Dermis microvascular lymphatic vessel endothelial cell (primary cell): Measurements from ENCODE around the gene TPPP. TPM values are rescaled to one million over a fixed set of nuclear protein-coding genes. Genes with fewer than 3 reads are reported as not detected.
"Not testable (repeated sequence)": the region's sequence is repeated elsewhere in the genome, so short reads cannot be mapped to it uniquely, and the experiment has no call there.

ENCODE experiments used
- DNase-seq, 2 donors: peaks; one replicate each; pipeline versions ENCODE4 v3.0.0 to v3.0.0-alpha.2; 2010; ENCODE audit warnings: low read depth in 2 of 2
- total RNA-seq: library from RNA; depleted of rRNA; stranded (reverse); fragments of >200 nt; gene quantifications from 2 replicates; pipeline ENCODE4 v1.2.1, GENCODE V29; 2014

Gene TPPP
- total RNA-seq, 1 donor from 2014 or later: 0.13 TPM

DNA sequence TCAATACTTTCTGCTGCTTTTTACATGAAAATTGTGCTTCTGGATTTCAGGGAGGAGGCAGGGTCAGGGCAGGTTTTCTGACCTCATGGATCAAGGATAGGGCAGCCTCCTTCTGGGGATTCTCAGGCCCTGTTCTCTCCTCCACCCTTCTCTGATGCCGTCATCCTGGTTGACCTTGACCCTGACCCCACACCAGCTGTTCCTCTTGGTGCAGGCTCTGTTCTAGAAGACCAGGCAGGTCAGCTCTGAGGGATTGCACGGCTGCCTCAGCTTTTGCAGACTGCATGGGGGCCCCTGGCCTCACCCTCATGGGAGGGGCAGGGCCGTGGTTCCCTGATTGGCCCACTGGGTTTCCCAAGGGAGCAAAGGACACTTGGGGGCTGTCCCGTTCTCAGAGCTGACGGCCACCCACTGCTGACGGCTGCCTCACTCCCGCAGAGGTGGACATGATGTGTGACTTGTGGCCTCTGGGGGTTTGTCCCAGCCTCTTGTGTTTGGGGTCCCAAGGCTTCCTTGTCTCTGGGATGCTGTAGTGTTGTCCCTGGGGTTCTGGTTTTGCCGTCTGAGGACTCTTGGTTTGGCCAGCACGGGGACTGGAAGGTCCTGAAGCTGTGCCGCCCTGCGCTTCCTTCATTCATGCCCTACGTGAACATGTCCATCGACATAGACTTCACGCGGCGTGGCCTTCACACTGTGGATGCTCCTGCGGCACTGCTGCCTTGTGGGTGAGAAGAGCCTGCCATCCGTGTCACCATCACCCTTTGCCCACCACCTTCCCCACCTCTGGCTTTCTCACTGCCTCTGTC lies 46.6 kb downstream of the TPPP start:
- no peak for DNase-seq

- DNase-seq: no peak
Measured at GRCh38 chr5:645421-645820, 47.7 kb downstream of the TPPP start.

DNA sequence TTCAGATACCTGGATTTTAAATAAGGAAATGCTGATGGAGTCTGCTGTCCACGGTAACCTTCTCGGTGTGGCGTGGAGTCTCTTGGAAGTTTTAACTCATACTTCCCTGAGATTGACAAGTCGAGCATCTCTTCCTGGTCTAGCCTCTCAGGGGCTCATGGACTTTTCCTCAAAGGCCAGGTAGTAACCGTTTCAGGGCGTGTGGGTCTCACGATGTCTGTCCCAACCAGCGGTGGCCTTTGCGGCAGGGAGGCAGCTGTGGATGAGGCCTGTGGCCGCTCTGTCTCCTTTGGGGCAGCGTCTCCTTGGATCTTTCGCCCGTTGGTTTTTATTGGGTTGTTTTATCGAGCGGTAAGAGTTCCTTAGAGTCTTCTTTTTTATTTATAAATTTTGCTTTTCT lies 48.2 kb downstream of the TPPP start:
- no peak for DNase-seq

- no peak for DNase-seq
Measured at GRCh38 chr5:644509-644908, 48.6 kb downstream of the TPPP start.

DNA sequence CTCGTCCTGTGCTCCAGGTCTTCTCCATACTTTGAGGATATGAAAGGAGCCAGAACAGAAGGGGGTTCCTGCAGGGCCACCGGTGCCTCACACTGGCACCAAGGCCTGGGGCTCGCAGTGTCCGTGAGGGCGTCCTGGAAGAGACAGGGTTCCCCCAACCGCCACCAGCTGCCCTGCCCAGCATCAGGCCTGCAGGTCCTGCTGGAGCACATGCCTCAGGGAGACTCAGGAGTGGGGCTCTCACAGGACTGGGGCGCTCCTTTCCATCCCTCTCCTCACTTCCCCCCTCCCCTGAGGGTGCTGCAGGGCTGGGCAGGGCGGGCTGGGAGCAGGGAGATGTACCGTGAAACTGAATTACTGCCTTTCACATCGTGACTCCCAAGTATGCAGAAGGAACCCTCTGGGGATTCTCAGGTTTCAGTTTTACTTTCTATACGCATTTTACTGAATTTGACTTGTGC lies 49.3 kb downstream of the TPPP start:
- no peak for DNase-seq

GRCh38 chr5:643351-643801 lies 49.8 kb downstream of the TPPP start:
- DNase-seq: no peak

- no peak for DNase-seq
Measured at GRCh38 chr5:642481-642880, 50.7 kb downstream of the TPPP start.

DNA sequence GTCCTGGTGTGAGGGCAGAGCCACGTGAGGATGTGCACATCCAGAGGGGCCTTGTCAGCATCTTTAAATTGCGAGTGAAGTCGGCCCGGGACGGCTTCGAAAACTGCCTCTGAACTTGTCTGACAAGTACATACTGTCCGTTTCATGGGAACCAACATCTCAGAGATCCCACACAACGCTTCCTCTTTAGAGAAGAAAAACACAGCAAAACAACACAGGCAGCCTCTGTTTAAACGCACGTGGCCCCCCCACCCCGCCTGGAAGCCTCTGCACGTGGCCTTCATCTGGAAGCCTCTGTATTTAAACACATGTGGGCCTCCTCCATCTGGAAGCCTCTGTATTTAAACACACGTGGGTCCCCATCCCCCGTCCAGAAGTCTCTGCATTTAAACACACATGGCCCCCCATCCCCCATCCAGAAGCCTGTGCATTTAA lies 51.8 kb downstream of the TPPP start:
- no peak for DNase-seq

- DNase-seq: no peak
Measured at GRCh38 chr5:640461-641330, 52.5 kb downstream of the TPPP start.

DNA sequence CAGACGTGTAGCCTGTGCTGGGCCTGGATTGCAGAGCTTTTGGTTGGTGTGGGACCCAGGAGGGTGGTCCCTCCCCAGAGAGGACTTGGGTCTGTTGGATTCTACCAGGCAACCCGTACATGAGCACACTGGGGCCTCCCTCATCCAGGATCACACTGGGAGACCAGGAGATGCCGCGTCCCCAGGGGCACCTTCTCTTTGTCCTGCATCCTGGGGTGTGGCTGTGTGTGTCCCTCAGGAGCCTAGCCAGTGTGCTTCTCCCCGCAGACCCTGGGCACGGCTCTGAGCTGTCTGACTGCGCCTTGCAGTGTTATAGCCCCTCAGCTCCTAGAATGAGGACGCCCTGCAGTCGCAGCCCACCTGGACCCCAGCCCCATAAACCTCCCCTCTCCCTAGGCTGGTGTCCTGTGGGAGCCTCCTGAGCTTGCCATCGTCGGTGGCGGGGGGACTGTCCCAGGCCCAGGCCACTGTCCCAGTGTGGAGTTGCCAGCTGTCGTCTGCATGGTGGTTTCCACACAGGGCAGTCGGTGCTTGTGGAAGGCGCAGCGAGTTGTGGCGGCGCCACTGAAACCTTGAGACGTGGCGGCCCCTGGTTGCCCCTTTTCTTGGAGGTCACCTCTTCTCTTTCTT lies 53.5 kb downstream of the TPPP start:
- DNase-seq: no peak

DNA sequence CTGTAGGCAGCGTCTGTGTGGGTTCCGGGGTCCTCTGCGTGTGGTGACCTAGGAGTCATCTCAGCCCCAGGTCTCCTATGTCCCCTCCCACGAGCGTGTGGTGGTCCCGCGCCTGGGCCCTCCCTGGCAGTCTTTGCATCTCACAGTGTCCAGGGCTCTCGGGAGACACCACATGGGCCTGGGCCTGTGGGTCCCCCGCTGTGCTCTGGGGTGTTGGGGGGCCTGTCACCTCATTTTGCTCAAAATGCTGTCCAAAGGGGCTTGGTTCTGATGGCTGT lies 54.0 kb downstream of the TPPP start:
- no peak for DNase-seq

GRCh38 chr5:638501-639252 lies 54.5 kb downstream of the TPPP start:
- DNase-seq: no peak

DNA sequence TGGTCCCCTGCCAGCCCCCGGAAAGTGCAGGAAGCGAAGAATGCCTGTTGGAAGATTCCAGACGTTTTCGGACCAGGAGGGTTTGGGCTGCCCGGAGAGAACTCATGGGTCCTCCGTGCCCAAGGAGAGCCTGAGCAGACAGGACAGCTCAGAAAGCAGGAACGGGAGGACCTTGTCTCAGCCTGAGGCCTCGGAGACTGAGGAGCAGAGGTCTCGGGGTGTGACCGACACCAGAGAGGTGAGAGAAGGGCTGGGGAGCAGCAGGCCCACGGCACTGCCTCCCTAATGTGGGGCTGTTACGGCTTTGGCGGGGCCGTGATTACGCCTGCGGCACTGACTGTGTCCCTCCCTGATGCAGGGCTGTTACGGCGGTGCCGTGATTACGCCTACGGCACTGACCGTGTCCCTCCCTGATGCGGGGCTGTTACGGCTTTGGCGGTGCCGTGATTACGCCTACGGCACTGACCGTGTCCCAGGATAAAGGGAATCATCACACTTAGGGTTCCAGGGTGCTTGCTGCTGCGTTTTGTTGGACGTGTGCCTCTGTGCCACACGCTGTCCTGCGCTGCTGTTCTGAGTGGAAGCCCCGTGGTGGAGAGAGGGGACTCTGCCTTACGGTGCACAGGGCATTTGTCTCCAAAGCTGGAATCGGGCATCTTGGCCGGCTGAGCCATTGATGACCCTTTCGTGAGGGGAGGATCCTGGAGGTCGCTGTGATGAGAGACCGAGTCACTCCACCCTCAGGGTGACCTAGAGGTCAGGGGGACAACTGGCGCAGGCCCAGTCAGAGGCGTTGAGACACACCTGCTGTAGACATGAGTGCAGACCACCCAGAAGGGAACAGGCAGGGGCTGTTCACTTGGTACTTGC lies 55.3 kb downstream of the TPPP start:
- no peak for DNase-seq

DNA sequence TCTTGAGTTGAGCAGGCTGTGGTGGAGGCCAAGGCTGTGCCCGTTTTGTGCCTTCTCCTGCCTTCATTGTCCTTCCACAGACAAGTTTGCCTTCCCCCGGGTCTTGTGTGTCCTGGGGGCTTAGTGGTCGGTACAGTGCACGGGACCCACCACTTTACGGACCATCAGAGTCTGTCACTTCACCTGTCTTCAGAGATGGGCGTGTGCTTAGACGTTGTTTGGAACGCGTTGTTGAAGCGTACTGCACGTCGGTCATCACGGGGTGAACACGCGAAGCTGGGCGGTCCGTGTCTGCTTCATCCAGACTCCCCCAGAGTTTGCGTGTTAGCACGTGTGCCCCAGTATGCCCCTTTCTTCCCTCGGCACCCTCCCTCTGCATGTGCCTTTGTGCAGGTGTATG lies 56.2 kb downstream of the TPPP start:
- DNase-seq: no peak

- DNase-seq: no peak
Measured at GRCh38 chr5:635306-636055, 57.7 kb downstream of the TPPP start.

- no peak for DNase-seq
Measured at GRCh38 chr5:634191-634590, 59.0 kb downstream of the TPPP start.

- no peak for DNase-seq
Measured at GRCh38 chr5:633501-633955, 59.6 kb downstream of the TPPP start.

DNA sequence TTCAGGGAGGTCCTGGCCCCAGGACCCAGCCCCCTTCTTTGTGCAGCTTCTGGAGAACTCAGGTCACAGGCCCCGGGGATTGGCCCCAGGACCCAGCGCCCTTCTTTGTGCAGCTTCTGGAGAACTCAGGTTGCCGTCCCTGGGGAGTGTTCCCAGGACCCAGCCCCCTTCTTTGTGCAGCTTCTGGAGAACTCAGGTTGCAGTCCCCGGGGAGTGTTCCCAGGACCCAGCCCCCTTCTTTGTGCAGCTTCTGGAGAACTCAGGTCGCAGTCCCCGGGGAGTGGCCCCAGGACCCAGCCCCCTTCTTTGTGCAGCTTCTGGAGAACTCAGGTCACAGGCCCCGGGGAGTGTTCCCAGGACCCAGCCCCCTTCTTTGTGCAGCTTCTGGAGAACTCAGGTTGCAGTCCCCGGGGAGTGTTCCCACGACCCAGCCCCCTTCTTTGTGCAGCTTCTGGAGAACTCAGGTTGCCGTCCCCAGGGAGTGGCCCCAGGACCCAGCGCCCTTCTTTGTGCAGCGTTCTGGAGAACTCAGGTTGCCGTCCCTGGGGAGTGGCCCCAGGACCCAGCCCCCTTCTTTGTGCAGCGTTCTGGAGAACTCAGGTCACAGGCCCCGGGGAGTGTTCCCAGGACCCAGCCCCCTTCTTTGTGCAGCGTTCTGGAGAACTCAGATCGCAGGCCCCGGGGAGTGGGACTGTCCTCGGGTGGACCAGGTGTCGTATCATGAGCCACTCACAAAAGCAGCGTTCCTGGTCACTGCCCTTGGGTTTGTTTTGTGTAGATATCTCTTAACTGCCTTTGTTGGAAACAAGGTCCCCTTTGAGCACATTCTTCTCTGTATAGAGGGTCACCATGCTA lies 64.6 kb downstream of the TPPP start:
- DNase-seq: not testable (repeated sequence)

DNA sequence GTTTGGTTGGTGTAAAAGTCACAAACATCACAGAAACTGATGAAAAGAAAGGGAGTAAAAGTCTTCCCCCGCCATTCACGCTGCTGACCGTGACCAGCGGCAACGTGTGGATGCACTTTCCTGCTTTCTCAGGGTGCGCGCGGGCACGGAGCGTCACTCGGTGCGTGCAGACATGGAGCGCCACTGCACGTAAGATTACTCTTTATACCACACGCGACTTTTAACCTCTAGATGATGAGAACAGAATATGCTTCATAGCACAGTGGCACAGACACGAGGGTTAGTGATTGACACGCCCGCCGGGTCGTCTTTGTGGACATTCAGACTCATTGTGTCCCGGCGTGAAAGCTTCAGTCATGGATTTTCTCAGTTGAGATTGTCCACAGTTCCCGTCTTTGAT lies 65.3 kb downstream of the TPPP start:
- no peak for DNase-seq
